Loucy (cell line): Measurements from ENCODE around the gene IL1F10.

Experiments
- EZH2phosphoT487 ChIP-seq: fragments of 200-600 bp; IDR thresholded peaks from 2 replicates; pipeline ENCODE4 v1.6.1; 2018; ENCODE audit warnings: antibody characterized with exemption, mild to moderate bottlenecking, moderate library complexity, borderline replicate concordance
- TF ChIP-seq, protein P1 (sequence below): fragments of 200-600 bp; sonication (generic); conservative IDR thresholded peaks from 2 replicates; pipeline ENCODE4 v1.5.1; 2014; ENCODE audit warnings: mild to moderate bottlenecking, antibody characterized with exemption, low read length

DNA sequence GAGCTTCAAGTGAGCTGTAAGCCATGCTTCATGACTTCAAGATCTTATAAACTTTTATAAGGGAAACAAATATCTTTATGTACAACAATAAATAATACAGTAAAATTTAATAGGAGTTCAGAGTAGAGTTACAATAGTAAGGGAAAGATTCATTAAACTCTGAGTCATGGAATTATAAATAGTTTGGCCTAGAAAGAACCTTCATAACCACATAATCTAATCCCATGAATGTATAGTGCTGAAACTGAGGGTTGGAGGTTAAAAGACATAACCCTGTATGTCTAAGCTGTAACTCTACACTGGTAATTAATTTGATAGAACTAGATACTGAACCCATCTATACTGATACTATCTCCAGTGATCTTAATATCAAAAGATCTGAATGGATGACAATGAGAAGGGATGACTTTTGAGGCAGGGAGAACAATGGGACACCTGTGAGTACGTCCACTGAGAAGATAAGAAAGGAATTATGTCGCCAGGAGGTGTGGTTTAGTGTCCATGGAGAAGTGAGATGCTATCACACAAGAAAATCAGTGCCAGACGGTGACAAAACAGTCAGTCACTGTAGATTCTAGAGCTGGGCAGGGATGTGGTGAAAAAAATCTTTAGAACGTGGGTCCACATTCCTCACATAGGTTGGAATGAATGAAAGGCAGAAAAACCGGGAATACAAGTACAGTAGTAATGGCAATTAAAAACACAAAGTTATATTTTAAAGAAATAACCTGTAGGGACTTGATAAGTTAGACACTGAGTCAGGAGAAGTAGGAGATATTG, 1.1 kb downstream of the IL1F10 start:
- TF ChIP-seq, protein P1, sequence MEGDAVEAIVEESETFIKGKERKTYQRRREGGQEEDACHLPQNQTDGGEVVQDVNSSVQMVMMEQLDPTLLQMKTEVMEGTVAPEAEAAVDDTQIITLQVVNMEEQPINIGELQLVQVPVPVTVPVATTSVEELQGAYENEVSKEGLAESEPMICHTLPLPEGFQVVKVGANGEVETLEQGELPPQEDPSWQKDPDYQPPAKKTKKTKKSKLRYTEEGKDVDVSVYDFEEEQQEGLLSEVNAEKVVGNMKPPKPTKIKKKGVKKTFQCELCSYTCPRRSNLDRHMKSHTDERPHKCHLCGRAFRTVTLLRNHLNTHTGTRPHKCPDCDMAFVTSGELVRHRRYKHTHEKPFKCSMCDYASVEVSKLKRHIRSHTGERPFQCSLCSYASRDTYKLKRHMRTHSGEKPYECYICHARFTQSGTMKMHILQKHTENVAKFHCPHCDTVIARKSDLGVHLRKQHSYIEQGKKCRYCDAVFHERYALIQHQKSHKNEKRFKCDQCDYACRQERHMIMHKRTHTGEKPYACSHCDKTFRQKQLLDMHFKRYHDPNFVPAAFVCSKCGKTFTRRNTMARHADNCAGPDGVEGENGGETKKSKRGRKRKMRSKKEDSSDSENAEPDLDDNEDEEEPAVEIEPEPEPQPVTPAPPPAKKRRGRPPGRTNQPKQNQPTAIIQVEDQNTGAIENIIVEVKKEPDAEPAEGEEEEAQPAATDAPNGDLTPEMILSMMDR, result no peak
- TF ChIP-seq EZH2phosphoT487, result no peak
